ENCODE results near the gene SIPA1L3. TPM values are rescaled to one million over a fixed set of nuclear protein-coding genes. Genes with fewer than 3 reads are reported as not detected.

SIPA1L3 gene
- total and polyA plus RNA-seq, 10 of the 15 experiments (the other 5 are each of a cell fraction or from before 2014, with no cell fraction given): 0.24 to 66.2 (median 19.1) TPM

- intact Hi-C loops (cut with micrococcal nuclease; ENCODE audit: unreplicated experiment): no loop called here
- no peak for FAIRE-seq
- Histone ChIP-seq H3K4me3 (no peak overlapping the region), H3K4me1 (ENCODE audit: control insufficient read depth, insufficient read depth, low read length) (no peaks in the 10 kb centered on the region), H3K36me3 (ENCODE audit: control insufficient read depth in 2 of 2, insufficient read depth in 2 of 2, low read length in 1 of 2) (peaks cover 8 to 23% of the 10 kb centered on the region in 2 experiments; a peak in 3 of 4 replicates), H2AFZ (ENCODE audit: control insufficient read depth, low read depth, low read length) (no peak overlapping the region), H4K20me1 (ENCODE audit: control insufficient read depth, insufficient read depth) (no peaks in the 10 kb centered on the region), H3K4me2 (ENCODE audit: control insufficient read depth, insufficient read depth) (no peak overlapping the region), H3K79me2 (ENCODE audit: control insufficient read depth, insufficient read depth, low read length) (no peaks in the 10 kb centered on the region), H3K27ac (ENCODE audit: control insufficient read depth, insufficient read depth) (no peak overlapping the region), H3K27me3 (replicated peaks in 1 of 2; ENCODE audit: control insufficient read depth in 2 of 2, insufficient read depth in 2 of 2, low read length in 1 of 2) (no peaks in the 10 kb centered on the region), H3K9ac (ENCODE audit: control insufficient read depth, insufficient read depth, low read length) (no peak overlapping the region), H3K9me3 (replicated peaks; ENCODE audit: control insufficient read depth, insufficient read depth, low read length) (no peaks in the 10 kb centered on the region)
- no peak for DNase-seq (ENCODE audit: low read depth, low spot score)
- no TSS peak for BruUV-seq (replicated peaks)
- WGBS (ENCODE audit: insufficient coverage, insufficient replicate concordance, low lambda C conversion rate, missing lambda C conversion rate): 99% methylated on average over 10 of the region's 11 CpGs
- in situ Hi-C loops (cut with MboI): no loop called here
- RAD21 ChIA-PET (ENCODE audit: unreplicated experiment): no interaction called here
- no peak for ATAC-seq
- CTCF ChIA-PET: interaction anchor here (1.0 kb wide), 1 partner anchor 297 kb away, joined by 3 read pairs; no protein-coding TSS in a partner anchor
- POLR2A ChIA-PET: no interaction called here
- SMC1A ChIA-PET (ENCODE audit: uncharacterized antibody, unreplicated experiment): interaction anchor here (0.5 kb wide), 1 partner anchor 289 kb away, joined by 3 read pairs; no protein-coding TSS in a partner anchor
- no peak for TF ChIP-seq NRF1 (conservative IDR thresholded peaks at IDR 0.05; ENCODE audit: low read depth, low read length)
- no peak for TF ChIP-seq ZZZ3 (IDR thresholded peaks at IDR 0.05; ENCODE audit: control insufficient read depth, insufficient read length, low read depth)
- TF ChIP-seq CBX3 (IDR thresholded peaks at IDR 0.05; ENCODE audit: borderline replicate concordance, low read depth): no peak
- TF ChIP-seq FOXK2 (IDR thresholded peaks at IDR 0.05): no peak
- no peak for TF ChIP-seq E4F1 (IDR thresholded peaks at IDR 0.05; ENCODE audit: borderline replicate concordance, partially characterized antibody)
- no peak for TF ChIP-seq HSF1 (IDR thresholded peaks at IDR 0.05; ENCODE audit: low read depth, low read length)
- no peak for TF ChIP-seq ELK1 (IDR thresholded peaks at IDR 0.05; ENCODE audit: low read depth, low read length)
- TF ChIP-seq ZNF687 (IDR thresholded peaks at IDR 0.05): no peak
- no peak for TF ChIP-seq MEF2B (IDR thresholded peaks at IDR 0.05; ENCODE audit: partially characterized antibody, poor library complexity, severe bottlenecking)
- no peak for TF ChIP-seq KAT2A (conservative IDR thresholded peaks at IDR 0.05; ENCODE audit: control insufficient read depth, low read depth, low read length)
- TF ChIP-seq POLR2AphosphoS2 (IDR thresholded peaks at IDR 0.05; ENCODE audit: low read depth, low read length): no peak
- TF ChIP-seq STAT3 (IDR thresholded peaks at IDR 0.05; ENCODE audit: low read depth, low read length): no peak
- TF ChIP-seq TAF1 (IDR thresholded peaks at IDR 0.05; ENCODE audit: borderline replicate concordance, low read depth, low read length): no peak
- TF ChIP-seq ETV6 (conservative IDR thresholded peaks at IDR 0.05 in 1 of 2, IDR thresholded peaks at IDR 0.05 in 1 of 2; ENCODE audit: borderline replicate concordance in 1 of 2, low read depth in 1 of 2): no peak
- TF ChIP-seq YBX1 (IDR thresholded peaks at IDR 0.05): no peak
These were observed 292.3 kb downstream of the SIPA1L3 start for GRCh38 chr19:38199340-38199739.

Data from GM12878 (cell line).